Mesothelial cell of epicardium (in vitro differentiated cells): ENCODE results near the gene ANP32E. TPM values are rescaled to one million over a fixed set of nuclear protein-coding genes. Genes with fewer than 3 reads are reported as not detected.

Experiments used
- DNase-seq, 2 experiments: peaks; one replicate each; pipeline ENCODE4 v3.0.0; 2021; ENCODE audit warnings: low spot score in 2 of 2; ENCODE audit not compliant: unreplicated experiment in 2 of 2
- H3K27ac Mint-ChIP-seq: 2 replicates; pipeline ENCODE4 v1.8.0; 2021; ENCODE audit warnings: mixed read lengths
- H3K27me3 Mint-ChIP-seq: 2 replicates; pipeline ENCODE4 v1.8.0; 2021; ENCODE audit warnings: low read depth, mixed read lengths
- H3K36me3 Mint-ChIP-seq: 2 replicates; pipeline ENCODE4 v1.8.0; 2021; ENCODE audit warnings: mixed read lengths
- H3K4me1 Mint-ChIP-seq: 2 replicates; pipeline ENCODE4 v1.8.0; 2021; ENCODE audit warnings: mixed read lengths
- H3K4me3 Mint-ChIP-seq: 2 replicates; pipeline ENCODE4 v1.8.0; 2021; ENCODE audit warnings: mild to moderate bottlenecking, moderate library complexity, mixed read lengths
- H3K9me3 Mint-ChIP-seq: 2 replicates; pipeline ENCODE4 v1.8.0; 2021; ENCODE audit warnings: mixed read lengths
- total RNA-seq: library from RNA; stranded (reverse); gene quantifications from 3 replicates; pipeline ENCODE4 v1.2.1, GENCODE V29; 2021
- TF ChIP-seq, protein P1 (sequence below): fragments of 200-600 bp; sonication (generic); IDR thresholded peaks from one replicate; pipeline ENCODE4 v1.5.0; 2021; ENCODE audit warnings: antibody characterized with exemption; ENCODE audit not compliant: unreplicated experiment

Gene ANP32E
- total RNA-seq, 1 donor from 2014 or later: 56.6 TPM

- peaks cover 4% of the 10 kb centered on the region for H3K4me1 Mint-ChIP-seq
- H3K4me3 Mint-ChIP-seq: no peak overlapping the region
- H3K27ac Mint-ChIP-seq: no peak overlapping the region
- H3K36me3 Mint-ChIP-seq: no peaks in the 10 kb centered on the region
- no peaks in the 10 kb centered on the region for H3K9me3 Mint-ChIP-seq
- TF ChIP-seq, protein P1, sequence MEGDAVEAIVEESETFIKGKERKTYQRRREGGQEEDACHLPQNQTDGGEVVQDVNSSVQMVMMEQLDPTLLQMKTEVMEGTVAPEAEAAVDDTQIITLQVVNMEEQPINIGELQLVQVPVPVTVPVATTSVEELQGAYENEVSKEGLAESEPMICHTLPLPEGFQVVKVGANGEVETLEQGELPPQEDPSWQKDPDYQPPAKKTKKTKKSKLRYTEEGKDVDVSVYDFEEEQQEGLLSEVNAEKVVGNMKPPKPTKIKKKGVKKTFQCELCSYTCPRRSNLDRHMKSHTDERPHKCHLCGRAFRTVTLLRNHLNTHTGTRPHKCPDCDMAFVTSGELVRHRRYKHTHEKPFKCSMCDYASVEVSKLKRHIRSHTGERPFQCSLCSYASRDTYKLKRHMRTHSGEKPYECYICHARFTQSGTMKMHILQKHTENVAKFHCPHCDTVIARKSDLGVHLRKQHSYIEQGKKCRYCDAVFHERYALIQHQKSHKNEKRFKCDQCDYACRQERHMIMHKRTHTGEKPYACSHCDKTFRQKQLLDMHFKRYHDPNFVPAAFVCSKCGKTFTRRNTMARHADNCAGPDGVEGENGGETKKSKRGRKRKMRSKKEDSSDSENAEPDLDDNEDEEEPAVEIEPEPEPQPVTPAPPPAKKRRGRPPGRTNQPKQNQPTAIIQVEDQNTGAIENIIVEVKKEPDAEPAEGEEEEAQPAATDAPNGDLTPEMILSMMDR: no peak
- no peak for DNase-seq
- H3K27me3 Mint-ChIP-seq: no peaks in the 10 kb centered on the region
Measured at GRCh38 chr1:150185481-150185880, 50.4 kb downstream of the ANP32E start.

- Mint-ChIP-seq H3K36me3 (no peaks in the 10 kb centered on the region), H3K27me3 (no peaks in the 10 kb centered on the region), H3K9me3 (no peaks in the 10 kb centered on the region), H3K27ac (no peak overlapping the region), H3K4me3 (no peak overlapping the region), H3K4me1 (peaks cover 4% of the 10 kb centered on the region)
- TF ChIP-seq, protein P1: no peak
- DNase-seq: no peak
Measured at GRCh38 chr1:150183061-150183460, 52.9 kb downstream of the ANP32E start.

DNA sequence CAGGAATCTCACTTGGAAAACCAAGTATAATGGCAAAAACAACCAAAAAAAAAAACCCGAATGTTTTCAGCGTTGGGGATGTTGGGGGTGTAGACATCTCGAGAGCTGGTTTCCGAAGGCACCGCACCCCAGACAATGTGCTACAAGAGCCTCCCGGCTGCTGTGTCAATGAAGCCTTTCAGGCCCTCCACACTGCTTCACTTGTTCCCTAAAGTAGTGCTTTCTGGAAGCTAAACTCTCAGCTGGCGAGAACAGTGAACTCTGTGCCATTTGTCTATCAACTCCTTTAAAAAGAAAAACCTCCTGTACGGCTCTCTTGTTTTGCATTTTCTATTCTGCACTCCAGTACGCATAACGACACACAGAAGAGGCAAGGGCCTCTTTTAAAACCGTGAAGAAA, 53.7 kb downstream of the ANP32E start:
- no peak overlapping the region for H3K27ac Mint-ChIP-seq
- no peaks in the 10 kb centered on the region for H3K36me3 Mint-ChIP-seq
- H3K9me3 Mint-ChIP-seq: no peaks in the 10 kb centered on the region
- TF ChIP-seq, protein P1: no peak
- H3K27me3 Mint-ChIP-seq: no peaks in the 10 kb centered on the region
- H3K4me1 Mint-ChIP-seq: peaks cover under 1% of the 10 kb centered on the region
- no peak for DNase-seq
- H3K4me3 Mint-ChIP-seq: no peak overlapping the region

- no peak overlapping the region for H3K4me3 Mint-ChIP-seq
- no peaks in the 10 kb centered on the region for H3K4me1 Mint-ChIP-seq
- no peaks in the 10 kb centered on the region for H3K36me3 Mint-ChIP-seq
- no peaks in the 10 kb centered on the region for H3K9me3 Mint-ChIP-seq
- DNase-seq: no peak
- no peak overlapping the region for H3K27ac Mint-ChIP-seq
- no peaks in the 10 kb centered on the region for H3K27me3 Mint-ChIP-seq
- TF ChIP-seq, protein P1: no peak
Measured at GRCh38 chr1:150180474-150180873, 55.4 kb downstream of the ANP32E start.

- no peaks in the 10 kb centered on the region for H3K27me3 Mint-ChIP-seq
- no peak overlapping the region for H3K27ac Mint-ChIP-seq
- TF ChIP-seq, protein P1: no peak
Measured at GRCh38 chr1:150179867-150180266, 56.0 kb downstream of the ANP32E start.

GRCh38 chr1:150178548-150178947, 57.4 kb downstream of the ANP32E start:
- Mint-ChIP-seq H3K36me3 (no peaks in the 10 kb centered on the region), H3K27ac (no peak overlapping the region), H3K9me3 (no peaks in the 10 kb centered on the region), H3K27me3 (no peaks in the 10 kb centered on the region), H3K4me1 (peaks cover under 1% of the 10 kb centered on the region), H3K4me3 (no peak overlapping the region)
- no peak for DNase-seq
- TF ChIP-seq, protein P1: no peak

More at GRCh38 chr1:150179867-150180266, 56.0 kb downstream of the ANP32E start:
- no peaks in the 10 kb centered on the region for H3K36me3 Mint-ChIP-seq
- no peak for DNase-seq
- H3K4me3 Mint-ChIP-seq: no peak overlapping the region
- no peaks in the 10 kb centered on the region for H3K4me1 Mint-ChIP-seq
- no peaks in the 10 kb centered on the region for H3K9me3 Mint-ChIP-seq
